Umbilical cord (tissue), 2 donors: ENCODE measurements around the gene TBC1D5. TPM values are rescaled to one million over a fixed set of nuclear protein-coding genes. Genes with fewer than 3 reads are reported as not detected.

Source experiments
- DNase-seq: peaks from one replicate; pipeline ENCODE4 v3.0.0-alpha.2; 2015; ENCODE audit warnings: low spot score
- total RNA-seq: library from RNA; depleted of rRNA; stranded (reverse); fragments of >200 nt; gene quantifications from one replicate; pipeline ENCODE4 v1.2.3, GENCODE V29; 2014; ENCODE audit warnings: low replicate concordance; ENCODE audit not compliant: insufficient read depth

The TBC1D5 gene
- total RNA-seq, 1 donor from 2014 or later: 92.2 TPM

- no peak for DNase-seq
Observed at GRCh38 chr3:17183951-17184550, 558.4 kb downstream of the TBC1D5 start.

- DNase-seq: peak; percentile 75
Observed at GRCh38 chr3:17182166-17182565, 560.3 kb downstream of the TBC1D5 start.

DNA sequence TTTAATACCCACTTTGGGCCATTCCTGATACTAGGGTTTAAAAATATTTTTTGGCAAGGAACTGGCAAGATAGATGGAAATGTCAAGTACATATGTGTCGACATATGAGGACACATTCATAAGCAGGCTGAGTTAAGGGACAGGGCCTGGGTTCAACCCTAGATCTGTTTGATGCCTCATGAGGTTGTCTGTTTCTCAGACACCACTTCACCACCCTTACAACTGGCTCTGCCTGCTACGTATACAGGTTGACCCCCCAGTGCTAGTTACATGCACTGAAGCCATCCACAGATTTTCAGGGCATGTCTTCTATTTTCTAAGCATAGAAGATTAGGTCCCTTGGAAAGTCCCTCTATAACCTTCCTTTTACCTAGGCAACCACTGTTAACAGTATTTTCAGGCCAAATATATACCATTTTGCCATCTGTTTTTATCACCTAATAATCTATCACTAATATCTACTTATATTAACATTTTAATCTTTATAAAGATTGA lies 561.0 kb downstream of the TBC1D5 start:
- no peak for DNase-seq

- DNase-seq: no peak
Observed at GRCh38 chr3:17179381-17180205, 562.8 kb downstream of the TBC1D5 start.

GRCh38 chr3:17176757-17177156 lies 565.7 kb downstream of the TBC1D5 start:
- no peak for DNase-seq

DNA sequence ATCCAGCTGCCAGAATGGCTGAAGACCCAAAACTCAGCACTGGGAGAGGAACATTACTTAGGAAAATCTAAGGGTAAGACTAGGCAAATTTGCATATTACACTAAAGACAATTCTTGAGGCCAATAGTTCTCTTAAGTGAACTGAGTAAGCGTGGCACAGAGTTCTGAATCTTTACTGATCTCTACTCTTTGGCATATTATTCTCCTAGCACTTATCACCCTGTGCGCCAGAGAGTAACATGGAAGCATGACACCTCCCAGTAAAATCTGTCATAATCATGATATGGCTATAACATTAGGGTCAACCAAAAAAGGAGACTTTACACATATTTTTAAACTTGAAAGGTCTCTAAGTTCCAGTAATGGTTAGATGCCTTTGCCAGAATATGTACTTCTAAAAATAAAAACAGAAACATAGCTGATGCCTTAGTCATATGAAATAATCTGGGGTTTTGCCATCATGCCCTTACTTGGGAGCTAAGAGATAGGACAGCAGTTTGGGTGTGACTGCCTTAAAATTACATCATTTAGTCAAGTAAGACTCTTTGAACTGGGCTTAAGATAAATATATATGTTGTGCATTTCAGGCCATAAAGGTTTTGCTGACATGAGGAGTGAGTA lies 567.1 kb downstream of the TBC1D5 start:
- DNase-seq: peak; percentile 95

DNA sequence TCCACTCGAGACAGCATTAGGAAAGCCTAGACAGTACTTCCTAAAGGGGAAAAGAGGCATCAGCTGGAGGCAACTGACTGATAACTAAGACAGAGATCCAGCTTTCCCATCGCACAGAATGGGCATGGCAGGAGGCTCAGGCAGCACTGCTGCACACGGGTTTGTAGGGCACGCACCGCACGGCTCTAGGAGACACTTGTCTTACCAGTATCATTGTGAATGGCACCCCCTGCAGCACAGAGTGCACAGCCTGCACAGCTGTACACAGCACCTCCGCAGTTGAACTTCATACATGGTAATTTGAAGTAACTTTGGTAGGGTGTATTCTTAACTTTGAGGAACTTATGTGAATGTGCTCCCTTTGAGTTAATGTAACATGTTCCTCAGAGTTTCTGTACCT lies 576.1 kb downstream of the TBC1D5 start:
- no peak for DNase-seq

DNA sequence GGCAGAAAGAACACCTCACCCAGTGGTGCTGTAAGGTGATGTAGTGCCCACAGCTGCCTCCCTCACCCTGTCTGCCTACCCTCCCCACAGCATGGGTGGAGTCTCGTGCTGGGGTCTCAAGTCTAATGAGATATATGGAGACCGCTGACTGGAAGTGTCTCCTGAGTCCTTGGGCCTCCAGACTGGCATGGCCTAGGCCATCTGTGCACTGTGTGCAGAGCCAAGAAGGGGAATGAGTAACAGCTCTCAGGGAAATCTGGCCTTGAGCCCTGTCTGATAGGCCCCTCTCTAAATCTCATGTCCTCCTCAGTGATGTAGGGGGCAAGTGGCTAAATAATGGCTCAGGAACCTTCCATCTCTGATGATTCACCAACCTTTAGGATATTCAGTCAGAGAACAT lies 580.3 kb downstream of the TBC1D5 start:
- DNase-seq: no peak

- DNase-seq: no peak
Observed at GRCh38 chr3:17160597-17160996, 581.8 kb downstream of the TBC1D5 start.

DNA sequence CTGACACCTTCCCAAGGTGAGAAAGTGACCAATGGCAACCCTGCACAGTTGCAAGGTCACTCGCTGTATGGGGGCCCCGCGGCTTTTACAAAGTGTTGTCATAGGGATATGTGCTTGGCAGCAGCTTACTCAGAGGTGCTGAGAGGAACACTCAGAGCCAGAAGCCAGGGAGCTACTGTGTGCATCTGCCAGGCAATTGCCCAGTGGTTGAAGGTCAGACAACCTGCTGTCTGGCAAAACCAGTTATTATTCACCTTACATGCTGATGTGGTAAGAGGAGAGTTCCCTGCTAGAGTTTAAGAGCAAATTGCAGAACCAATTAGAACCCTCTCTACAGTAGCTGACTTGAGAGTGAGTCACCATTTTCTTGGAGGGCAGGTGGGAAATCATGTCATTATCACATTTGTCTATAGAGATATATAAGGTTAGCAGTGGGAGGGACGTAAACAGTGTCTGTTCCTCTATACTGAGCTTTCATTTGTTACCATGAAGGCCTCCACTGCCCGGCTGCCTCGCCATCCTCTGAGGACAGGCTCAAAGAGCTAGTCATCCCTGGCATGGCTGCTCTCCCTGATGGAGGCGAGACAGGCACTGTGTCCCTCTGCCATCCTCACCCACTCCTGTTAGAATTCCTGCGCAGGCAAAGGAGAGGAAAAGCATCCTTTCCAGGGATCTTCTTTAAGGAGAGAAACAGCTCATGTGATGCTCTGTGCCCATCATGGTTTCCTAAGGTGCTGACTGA lies 583.3 kb downstream of the TBC1D5 start:
- no peak for DNase-seq

DNA sequence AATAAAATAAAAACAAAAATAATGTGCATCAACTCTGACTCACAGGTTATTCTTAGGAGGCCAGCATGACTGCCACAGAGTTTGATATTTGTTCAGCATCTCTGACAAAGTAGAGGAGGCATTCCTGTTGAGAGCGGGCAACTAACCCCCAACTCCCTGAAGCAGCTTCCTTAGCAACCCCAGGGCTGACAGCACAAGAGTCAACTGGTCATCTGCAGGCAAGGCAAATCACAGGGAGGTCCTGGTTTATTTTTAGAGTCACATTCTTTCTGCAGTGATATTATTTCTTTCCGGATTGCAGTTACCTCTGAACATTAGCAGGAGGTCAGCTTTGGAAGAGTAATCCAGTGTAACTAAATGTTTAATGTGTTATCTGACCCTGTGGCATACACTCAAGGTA lies 584.7 kb downstream of the TBC1D5 start:
- DNase-seq: no peak

- DNase-seq: no peak
Observed at GRCh38 chr3:17156864-17157263, 585.6 kb downstream of the TBC1D5 start.

GRCh38 chr3:17155951-17156350 lies 586.5 kb downstream of the TBC1D5 start:
- DNase-seq: no peak

DNA sequence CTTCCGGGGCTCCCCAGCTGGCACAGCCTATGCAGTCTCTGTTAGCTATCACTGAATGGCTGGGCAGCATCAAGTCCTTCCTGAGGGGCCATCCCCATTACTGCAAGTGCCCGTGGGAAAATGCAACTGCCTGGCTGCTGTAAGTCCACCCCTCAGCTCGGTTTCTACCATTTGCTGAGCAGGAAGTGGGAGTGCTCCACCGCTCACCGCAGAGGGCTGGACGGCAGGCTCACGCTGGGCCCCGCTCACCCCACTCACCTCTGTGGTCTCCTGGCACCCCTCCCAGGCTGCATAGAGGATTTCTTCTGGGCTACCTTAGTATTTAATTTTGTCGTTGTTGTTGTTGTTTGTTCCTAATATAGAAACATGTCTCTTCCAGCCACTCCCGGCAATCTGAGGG lies 587.5 kb downstream of the TBC1D5 start:
- DNase-seq: no peak

- no peak for DNase-seq
Observed at GRCh38 chr3:17154221-17154620, 588.2 kb downstream of the TBC1D5 start.

GRCh38 chr3:17153209-17153608 lies 589.2 kb downstream of the TBC1D5 start:
- no peak for DNase-seq

- no peak for DNase-seq
Observed at GRCh38 chr3:17151598-17152373, 590.6 kb downstream of the TBC1D5 start.

- no peak for DNase-seq
Observed at GRCh38 chr3:17149076-17149475, 593.4 kb downstream of the TBC1D5 start.

GRCh38 chr3:17144665-17144993 lies 597.8 kb downstream of the TBC1D5 start:
- no peak for DNase-seq

DNA sequence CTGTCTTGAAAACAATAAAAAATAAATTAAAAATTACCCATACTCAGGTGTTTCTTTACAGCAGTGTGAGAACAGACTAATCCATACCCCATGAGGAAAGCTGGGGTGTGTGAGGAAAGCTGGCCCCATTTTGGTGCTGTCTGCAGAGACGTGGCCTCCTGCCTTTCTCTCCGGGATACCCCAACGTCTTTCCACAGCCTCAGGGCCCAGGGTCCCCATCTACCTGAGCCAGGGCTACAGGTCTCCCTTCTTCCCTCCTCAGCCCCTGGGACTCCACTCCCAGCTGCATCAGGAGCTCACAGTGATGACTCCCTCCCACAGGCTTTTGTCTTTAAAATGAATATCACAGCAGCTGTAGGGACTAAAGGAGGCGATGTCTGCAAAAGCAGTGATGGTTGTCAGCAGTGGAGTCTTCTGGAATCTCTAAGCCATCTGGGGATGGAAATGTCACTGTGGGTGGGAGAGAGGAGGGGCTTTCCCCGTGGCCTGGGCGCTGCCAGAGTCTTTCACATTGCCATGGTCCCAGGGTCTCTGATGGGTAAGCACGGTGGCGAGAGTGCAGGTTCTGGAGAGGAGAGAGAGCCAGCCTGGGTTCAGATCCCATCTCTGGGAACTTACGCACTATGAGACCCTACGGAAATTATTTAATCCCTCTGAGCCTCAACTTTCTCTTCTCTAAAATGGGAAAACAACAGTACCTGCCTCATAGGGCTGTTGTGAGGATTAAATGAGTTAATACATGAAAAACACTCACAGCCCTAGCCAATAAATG lies 598.4 kb downstream of the TBC1D5 start:
- DNase-seq: no peak

DNA sequence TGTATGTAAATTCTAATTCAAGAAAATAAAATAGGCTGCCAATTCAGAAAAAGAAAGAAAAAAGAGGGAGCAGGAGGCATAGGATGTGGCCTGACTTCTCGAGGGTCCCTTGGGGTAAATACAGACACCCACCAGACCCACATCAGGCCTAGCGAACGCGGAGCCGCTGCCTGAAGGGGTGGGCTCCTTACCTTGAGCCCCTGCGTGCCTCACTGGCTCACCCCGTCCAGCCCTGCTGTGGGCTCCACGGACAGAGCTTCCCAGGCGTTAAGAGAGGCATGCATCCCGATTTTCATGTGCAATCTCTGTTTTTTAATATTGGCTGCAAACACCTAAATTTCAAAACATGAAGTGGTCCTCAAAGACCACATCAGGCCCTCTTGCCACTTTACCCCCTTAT lies 599.9 kb downstream of the TBC1D5 start:
- no peak for DNase-seq
